IPS-18a (cell line): ENCODE results near the gene PAN3.

Experiments
- H3K27ac ChIP-seq: one replicate; pipeline ENCODE4 v1.5.1; 2013; ENCODE audit warnings: low read length
- H3K27me3 ChIP-seq: one replicate; pipeline ENCODE4 v1.6.1; 2013; ENCODE audit warnings: mild to moderate bottlenecking, low read length; ENCODE audit not compliant: control insufficient read depth, insufficient read depth
- H3K36me3 ChIP-seq: one replicate; pipeline ENCODE4 v1.6.1; 2013; ENCODE audit warnings: low read depth, low read length; ENCODE audit not compliant: control insufficient read depth
- H3K4me1 ChIP-seq: one replicate; pipeline ENCODE4 v1.6.1; 2013; ENCODE audit warnings: low read depth, low read length; ENCODE audit not compliant: control insufficient read depth
- H3K4me3 ChIP-seq: one replicate; pipeline ENCODE4 v1.5.1; 2013; ENCODE audit warnings: low read length
- H3K9ac ChIP-seq: one replicate; pipeline ENCODE4 v1.6.1; 2013; ENCODE audit warnings: mild to moderate bottlenecking, low read length, moderate library complexity
- H3K9me3 ChIP-seq: one replicate; pipeline ENCODE4 v1.6.1; 2013; ENCODE audit warnings: low read depth, low read length; ENCODE audit not compliant: control insufficient read depth

PAN3 gene

DNA sequence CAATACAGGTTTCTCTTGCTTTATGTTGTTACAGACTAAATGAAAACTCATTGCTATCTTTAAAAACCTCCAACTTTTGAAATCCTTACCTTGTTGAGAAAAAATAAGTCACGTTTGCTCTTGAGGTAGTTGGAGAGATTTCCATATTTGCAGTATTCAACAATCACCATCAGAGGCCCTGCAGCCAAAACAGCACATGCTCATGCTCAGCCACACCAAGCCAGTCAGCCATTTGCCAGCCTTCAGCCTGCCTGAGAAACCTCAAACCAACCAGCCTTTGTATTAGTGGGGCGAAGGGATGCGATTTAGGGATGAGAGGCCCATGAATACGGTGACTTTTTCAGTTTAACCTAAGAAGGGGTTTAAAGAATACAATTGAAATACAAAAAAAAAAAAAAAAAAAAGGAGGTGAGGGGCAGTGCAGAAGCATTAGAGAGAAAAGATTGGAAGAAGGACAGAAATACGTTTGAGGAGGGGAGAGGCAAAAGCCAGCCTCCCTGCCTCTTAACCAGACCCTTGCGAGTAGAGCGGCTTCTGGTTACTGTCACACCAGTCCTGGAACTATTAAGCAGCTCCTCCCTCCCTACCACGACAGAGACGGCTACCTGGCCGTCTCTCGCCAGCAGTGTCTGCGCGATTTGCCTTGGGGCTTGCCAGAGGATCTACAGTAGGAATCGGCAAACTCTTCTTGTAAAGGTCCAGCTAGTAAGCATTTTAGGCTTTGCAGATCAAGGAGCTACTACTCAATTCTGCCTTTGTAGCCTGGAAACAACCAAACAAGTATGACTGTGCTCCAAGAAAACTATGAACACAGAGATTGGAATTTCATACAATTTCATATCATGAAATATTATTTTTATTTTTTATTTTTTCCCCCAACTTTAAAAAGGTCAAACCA is 189.3 kb downstream of the PAN3 start:
- H3K27me3 ChIP-seq = no peaks in the 10 kb centered on the region
- H3K9ac ChIP-seq = no peak overlapping the region
- no peak overlapping the region for H3K4me3 ChIP-seq
- no peaks in the 10 kb centered on the region for H3K4me1 ChIP-seq
- no peaks in the 10 kb centered on the region for H3K9me3 ChIP-seq
- H3K27ac ChIP-seq = no peak overlapping the region
- peaks cover 8% of the 10 kb centered on the region for H3K36me3 ChIP-seq

DNA sequence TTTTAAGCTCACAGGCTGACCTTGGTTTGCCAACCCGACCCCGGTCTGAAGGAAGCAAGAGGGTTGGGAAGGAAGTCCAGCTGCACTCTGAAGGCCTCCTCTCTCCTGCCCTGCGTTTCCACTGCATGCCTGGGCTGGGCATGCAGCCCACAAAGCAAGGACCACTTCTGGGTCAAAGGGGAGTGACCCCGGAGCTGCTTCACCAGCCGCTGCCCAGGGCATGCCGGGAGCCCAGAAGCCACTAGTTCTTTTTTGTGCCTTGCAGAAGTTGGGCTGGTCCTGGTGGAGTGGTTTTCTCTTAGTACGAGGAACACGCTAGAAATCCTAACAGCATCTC is 189.9 kb downstream of the PAN3 start:
- Histone ChIP-seq H3K36me3 (peaks cover 14% of the 10 kb centered on the region), H3K4me1 (no peaks in the 10 kb centered on the region), H3K9me3 (no peaks in the 10 kb centered on the region), H3K27ac (no peak overlapping the region), H3K9ac (no peak overlapping the region), H3K27me3 (no peaks in the 10 kb centered on the region), H3K4me3 (no peak overlapping the region)

DNA sequence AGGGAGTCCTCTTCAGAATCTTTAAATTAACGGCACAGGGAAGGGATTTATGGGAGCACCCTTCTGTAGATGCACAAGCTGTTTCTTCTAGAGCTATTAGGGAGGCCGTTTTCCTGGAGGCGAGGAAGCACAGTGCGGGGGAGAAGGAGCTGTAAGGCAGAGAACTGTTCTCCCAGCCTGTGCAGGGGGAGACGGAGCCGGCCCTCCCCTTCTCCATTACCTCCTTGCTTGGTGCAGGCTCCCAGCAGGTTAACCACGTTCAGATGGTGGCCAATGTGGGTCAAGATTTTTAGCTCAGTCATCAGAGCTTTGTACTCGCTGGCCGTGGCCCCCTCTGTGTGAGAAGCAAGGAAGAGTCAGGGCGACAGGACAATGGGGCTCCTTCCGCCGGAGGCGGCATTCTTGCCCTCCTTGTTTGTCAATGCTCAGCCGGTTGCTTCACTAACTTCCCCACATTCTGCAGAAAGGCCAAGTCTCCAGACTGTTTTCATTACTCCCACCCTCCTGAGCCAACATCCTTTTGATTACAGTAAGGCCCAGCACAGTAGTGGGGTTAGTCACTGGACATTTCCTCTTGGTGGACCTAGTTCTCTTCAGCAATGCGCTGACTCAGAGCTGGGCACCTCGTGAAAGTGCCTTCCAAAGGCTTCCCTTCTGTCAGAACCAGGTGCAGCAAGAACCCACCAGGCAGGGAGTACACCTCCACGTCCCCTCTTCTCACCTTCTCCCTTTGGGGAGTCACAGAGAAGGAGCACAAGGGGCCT is 191.2 kb downstream of the PAN3 start:
- Histone ChIP-seq H3K27me3 (no peaks in the 10 kb centered on the region), H3K4me3 (no peak overlapping the region), H3K9ac (no peak overlapping the region), H3K36me3 (peaks cover 26% of the 10 kb centered on the region), H3K27ac (no peak overlapping the region), H3K9me3 (no peaks in the 10 kb centered on the region), H3K4me1 (no peaks in the 10 kb centered on the region)

DNA sequence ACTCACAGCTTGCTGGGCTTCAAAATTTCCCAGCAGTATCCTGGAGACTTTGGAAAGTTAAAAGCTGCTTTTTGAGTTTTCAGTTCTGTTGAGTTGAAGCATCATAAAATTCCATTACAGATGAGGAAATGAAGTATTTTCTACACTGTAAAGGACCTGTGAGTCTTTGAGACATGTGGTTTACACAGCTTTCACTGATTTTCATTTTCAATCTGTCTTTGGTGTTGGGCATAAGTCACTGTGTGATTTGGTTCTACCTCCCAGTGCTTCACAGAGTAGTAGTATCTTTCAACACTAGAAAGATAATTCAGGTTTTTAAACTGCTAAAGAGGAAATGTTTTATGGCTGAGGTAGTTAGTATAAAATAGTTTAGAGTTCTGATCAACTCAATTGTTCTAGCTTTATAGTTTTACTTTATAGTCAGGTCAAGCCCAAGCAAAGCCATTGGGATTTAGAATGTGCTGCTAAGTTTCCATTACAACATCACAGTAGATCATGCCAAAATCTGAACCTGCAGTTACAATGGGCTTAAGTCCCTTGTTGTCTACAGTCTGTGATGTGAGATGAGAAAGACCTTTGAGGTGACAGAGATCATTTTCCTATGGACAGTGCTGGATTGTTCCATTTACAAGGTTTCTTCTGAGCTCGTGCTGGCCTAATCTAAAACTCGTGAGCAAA is 195.0 kb downstream of the PAN3 start:
- H3K36me3 ChIP-seq = peaks cover 33% of the 10 kb centered on the region
- no peaks in the 10 kb centered on the region for H3K9me3 ChIP-seq
- H3K4me1 ChIP-seq = no peaks in the 10 kb centered on the region
- H3K27ac ChIP-seq = no peak overlapping the region
- no peaks in the 10 kb centered on the region for H3K27me3 ChIP-seq
- no peak overlapping the region for H3K9ac ChIP-seq
- no peak overlapping the region for H3K4me3 ChIP-seq

DNA sequence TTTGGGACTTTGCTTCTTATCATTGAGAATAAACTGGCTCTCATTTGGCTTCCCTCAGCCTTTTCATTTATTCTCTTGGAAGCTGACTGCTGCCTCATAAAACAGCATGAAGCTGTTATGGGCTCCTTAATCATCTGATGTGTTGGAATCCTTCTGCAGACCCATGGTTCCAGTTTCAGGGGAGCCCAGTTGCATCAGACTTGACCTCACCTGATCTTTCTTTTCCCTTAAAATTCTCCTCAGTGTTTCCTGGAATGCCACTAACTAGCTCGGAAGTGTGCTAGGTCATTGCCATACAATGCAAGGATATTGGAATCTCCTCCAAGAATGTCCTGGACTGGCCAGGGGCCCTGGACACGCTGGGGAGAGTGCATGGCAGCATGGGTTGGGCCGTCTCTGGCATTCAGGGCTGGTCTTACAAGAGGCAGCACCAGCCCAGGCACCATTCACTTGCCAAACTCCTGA is 197.9 kb downstream of the PAN3 start:
- H3K4me3 ChIP-seq = no peak overlapping the region
- H3K27me3 ChIP-seq = no peaks in the 10 kb centered on the region
- no peak overlapping the region for H3K27ac ChIP-seq
- H3K9me3 ChIP-seq = no peaks in the 10 kb centered on the region
- H3K4me1 ChIP-seq = no peaks in the 10 kb centered on the region
- H3K9ac ChIP-seq = no peak overlapping the region
- H3K36me3 ChIP-seq = peaks cover 36% of the 10 kb centered on the region

DNA sequence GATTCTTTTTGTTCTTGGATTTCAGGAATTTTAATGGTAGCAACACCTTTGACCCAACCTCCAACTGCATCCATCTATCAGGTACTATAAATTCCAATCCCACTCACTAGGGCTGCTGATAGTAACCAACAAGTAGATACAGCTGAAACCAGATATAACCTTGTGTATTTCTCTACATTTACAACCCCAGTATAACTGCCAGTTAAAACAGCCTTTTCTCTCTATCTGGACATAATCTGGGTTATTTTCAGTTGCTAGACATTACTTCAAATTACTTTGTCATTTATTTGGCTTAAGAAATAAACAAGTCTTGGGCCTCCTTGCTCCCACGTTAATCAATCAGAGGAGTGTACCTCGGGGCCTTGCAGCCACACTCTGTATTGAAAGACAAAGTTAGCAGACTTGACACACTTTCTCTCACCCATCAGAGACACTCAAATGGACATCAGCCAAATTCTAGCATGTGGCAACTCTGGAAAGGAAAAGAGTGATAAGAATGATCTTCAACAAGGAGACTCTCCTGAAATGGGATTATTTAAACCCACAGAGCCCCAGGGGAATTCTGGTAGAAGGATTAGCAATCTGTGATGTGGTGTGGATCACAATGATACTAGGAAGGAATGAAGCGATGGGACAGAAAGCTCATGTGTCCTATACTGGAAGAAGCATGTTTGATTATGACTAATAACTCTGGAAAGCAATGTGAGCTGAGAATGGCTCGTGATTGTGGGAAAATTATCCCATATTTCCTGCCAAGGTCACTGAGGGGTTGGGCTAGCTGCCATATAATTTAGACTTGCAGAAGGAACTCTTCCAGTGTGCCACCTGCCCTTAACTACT is 199.0 kb downstream of the PAN3 start:
- Histone ChIP-seq H3K9ac (no peak overlapping the region), H3K27ac (no peak overlapping the region), H3K4me3 (no peak overlapping the region), H3K4me1 (no peaks in the 10 kb centered on the region), H3K9me3 (no peaks in the 10 kb centered on the region), H3K36me3 (peaks cover 35% of the 10 kb centered on the region), H3K27me3 (no peaks in the 10 kb centered on the region)

DNA sequence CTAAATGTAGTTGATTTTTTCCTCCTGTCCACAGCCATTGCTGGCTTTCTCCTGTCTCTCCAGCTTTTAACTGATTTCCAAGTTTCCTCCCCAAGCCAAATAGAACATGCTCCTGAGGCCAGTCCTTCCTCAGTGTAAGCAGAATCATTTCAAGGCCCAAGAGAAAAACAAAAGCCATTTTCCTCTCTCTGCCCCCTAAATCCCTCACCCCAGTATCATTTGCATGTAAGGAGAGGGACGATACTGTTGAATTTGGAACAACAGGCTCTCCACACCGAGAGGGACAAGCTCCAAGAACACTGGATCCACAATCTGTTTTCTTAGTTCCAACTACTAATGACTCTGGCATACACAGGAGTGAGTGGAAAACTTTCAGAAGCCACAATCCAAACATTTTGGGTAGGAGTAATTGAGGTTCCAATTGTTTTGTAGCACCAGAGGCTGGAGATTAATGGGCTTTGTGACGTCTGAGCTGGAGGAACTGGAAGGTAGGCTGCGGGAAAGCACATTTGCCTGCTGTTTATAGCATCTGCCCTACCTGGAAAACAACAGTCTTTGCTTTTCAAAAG is 199.7 kb downstream of the PAN3 start:
- Histone ChIP-seq H3K9ac (no peak overlapping the region), H3K27ac (no peak overlapping the region), H3K9me3 (no peaks in the 10 kb centered on the region), H3K36me3 (peaks cover 28% of the 10 kb centered on the region), H3K4me1 (no peaks in the 10 kb centered on the region), H3K4me3 (no peak overlapping the region), H3K27me3 (no peaks in the 10 kb centered on the region)

DNA sequence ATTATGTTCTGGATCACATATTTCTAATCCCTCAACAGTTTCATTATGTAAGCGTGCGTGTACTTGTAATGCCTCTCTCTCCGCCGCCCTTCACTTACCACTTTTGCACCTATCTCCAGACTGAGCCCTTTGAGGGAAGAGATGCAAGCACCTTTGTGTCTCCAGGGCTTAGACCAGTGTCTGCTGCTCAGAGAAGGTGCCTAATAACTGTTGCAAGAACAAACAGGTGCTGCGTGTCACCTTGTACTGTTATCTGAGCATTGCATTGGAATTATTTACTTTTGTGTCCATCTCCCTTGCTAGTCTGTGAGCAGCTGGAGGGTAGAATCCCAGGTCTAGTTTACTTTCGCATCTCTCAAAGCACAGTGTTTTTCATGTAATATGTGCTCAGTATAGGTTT is 200.4 kb downstream of the PAN3 start:
- no peaks in the 10 kb centered on the region for H3K9me3 ChIP-seq
- H3K27ac ChIP-seq = no peak overlapping the region
- H3K36me3 ChIP-seq = peaks cover 21% of the 10 kb centered on the region
- no peak overlapping the region for H3K4me3 ChIP-seq
- no peaks in the 10 kb centered on the region for H3K27me3 ChIP-seq
- no peaks in the 10 kb centered on the region for H3K4me1 ChIP-seq
- H3K9ac ChIP-seq = no peak overlapping the region

DNA sequence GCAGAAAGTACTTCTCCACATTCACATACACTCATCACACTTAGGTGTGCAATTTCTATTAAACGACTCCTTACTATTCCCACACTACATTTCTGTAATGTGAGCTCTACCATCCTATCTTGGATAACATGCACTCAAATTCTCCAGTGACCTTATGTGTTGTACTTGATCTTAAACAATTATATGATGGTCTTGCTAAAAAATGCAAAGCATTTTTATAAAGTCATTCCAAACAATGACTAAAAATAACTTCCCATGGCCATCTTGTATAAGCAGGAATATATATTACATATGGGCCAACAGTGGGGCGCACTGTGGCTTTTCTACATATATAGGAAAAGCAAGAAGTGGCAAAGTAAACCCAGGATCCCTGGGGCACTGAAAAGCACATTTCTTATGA is 201.1 kb downstream of the PAN3 start:
- H3K9ac ChIP-seq = no peak overlapping the region
- no peak overlapping the region for H3K4me3 ChIP-seq
- no peaks in the 10 kb centered on the region for H3K9me3 ChIP-seq
- H3K27ac ChIP-seq = no peak overlapping the region
- H3K27me3 ChIP-seq = no peaks in the 10 kb centered on the region
- H3K4me1 ChIP-seq = no peaks in the 10 kb centered on the region
- H3K36me3 ChIP-seq = peaks cover 14% of the 10 kb centered on the region

DNA sequence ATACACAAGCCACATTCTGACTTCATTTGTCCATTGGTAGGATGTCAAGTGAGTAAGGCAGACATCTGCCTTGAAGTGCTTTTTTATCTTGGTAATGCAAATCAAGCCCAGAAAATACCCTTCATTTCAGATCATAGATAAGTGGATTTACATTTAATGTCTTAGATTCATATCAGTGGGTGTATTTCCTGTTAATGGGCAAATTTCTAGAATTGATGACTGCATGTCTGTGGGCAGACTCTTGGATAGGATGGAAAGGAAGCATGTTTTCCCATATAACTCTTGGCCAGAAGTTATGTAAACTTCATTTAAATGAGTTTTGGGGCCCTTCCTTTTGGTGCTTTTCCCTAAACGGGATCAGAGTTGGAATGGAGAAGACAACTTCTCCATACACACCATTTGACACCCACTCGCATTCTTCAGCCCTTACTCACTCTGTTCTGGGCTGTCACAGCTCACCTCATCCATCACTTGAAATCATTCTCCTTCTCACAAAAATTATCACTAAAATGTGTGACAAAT is 202.0 kb downstream of the PAN3 start:
- H3K9ac ChIP-seq = no peak overlapping the region
- H3K27me3 ChIP-seq = no peaks in the 10 kb centered on the region
- H3K9me3 ChIP-seq = no peaks in the 10 kb centered on the region
- no peaks in the 10 kb centered on the region for H3K4me1 ChIP-seq
- H3K4me3 ChIP-seq = no peak overlapping the region
- no peak overlapping the region for H3K27ac ChIP-seq
- peaks cover 14% of the 10 kb centered on the region for H3K36me3 ChIP-seq
